ENCODE data around the gene TMA7B.
A peak's percentile ranks its signal among the peaks of the same experiment; 100 is the strongest.

Gene TMA7B

DNA sequence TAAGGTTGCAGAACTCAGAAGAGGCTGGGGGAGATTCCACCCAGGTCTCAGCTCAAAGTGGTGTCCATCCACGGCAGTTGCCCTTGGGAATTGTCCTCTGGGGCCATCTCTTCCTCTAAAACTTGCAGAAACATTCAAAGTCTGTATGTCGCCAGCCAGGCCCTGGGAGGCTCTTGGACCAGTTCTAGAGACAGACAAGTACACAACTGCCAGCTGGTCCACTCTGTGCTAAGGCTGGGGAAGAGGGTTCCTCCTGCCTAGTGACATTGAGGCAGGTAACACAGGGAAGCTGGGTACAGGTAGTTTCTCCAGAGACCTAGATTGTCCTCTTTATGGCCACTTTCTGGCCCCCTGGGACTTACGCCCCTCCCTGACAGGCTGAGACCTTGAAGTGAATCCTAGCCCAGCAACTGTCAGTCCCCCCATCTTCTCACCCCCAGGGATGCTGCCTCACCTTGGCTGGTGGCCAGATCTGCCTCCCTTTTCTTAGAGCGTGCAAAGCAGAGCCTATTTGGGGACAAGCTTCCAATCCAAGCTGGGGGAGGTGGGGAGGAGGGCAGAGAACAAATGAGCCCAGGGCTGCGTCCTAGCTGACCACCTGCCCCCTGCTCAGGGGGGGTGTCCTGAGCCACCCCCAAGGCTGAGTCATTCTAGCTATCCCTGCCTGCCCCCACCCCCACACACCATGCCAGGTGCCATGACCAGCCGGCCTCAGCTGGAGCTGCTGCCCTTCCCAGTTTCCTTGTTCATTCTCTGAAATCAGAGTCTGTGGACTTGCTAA is 42.9 kb downstream of the TMA7B start:
- no peak for ATAC-seq
- DNase-seq, result no peak

DNA sequence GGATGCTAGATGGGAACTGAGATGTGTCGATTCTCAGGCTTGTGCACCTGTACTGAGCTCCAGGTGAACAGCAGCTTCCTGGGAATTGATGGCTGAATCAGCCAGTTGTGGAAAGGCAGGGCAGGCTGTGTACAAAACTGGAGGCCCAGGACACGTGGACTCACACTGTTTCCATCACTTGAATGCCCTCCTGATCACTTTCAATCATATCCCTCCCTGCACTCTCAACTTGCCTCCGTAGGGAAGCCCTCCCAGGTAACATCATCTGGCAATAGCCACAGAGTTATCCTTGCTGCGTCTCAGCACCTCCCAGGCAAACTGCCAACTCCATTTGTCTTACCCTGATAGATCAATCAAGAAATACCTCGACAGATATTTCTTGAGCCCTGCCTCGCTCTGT is 44.6 kb downstream of the TMA7B start:
- DNase-seq (no peak), ATAC-seq (no peak)

DNA sequence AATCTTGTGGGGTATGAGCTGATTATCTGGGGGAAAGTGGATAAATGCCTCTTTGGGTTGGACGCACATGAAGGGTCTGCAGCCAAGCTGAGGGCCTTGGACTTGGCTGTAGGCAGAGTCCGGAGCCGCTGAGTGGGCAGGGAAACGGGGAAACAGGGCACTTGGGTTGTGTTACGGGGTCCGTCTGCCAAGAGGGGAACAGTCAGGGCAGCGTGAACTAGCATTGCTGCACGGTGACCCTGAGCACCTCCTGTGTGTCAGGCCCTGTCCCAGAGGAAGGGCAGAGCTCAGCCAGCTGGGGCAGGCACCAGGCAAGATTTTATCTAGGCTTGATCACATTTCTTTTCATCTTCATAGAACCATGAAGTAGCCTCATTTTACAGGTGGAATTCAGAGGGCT is 46.4 kb downstream of the TMA7B start:
- no peak for ATAC-seq
- DNase-seq, result no peak

- DNase-seq (no peak), ATAC-seq (peak; percentile 24)
These were observed 47.9 kb downstream of the TMA7B start for GRCh38 chr22:40007853-40008710.

DNA sequence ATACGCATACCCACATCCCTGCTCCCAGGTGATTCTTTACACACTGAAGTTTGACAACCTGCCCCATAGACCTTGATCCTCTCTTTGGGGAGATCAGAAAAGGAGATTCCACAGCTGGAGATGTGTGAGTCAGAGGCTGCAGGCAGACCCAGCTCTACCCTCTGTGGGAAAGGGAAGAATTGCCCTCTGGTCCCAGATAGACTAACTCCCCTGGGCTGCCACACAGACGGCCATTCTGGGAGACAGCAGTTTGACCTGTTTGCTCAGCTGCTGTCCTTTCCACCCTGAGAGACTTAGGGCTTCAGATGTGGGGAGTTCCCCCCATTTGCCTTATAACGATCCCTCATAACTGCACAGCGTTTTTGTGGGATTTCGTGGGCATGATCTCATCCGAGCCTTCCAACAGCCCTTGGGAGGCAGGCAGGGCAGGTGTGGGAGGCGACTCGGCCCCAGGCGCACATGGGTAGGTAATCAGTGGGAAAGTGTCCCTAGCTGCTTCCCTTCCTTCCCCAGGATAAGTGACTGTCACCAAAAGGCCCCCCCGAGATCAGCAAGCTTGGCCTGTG is 48.6 kb downstream of the TMA7B start:
- ATAC-seq (no peak), DNase-seq (no peak)

GRCh38 chr22:40009292-40009774 is 49.1 kb downstream of the TMA7B start:
- no peak for ATAC-seq
- no peak for DNase-seq

GRCh38 chr22:40009951-40010671 is 49.9 kb downstream of the TMA7B start:
- DNase-seq (peak; percentile 18), ATAC-seq (peak; percentile 47)

- ATAC-seq, result no peak
These were observed 50.5 kb downstream of the TMA7B start for GRCh38 chr22:40010746-40011145.

More at GRCh38 chr22:40010746-40011145, 50.5 kb downstream of the TMA7B start:
- DNase-seq, result no peak

All from stimulated activated naive CD8-positive, alpha-beta T cell treated with anti-CD3 and anti-CD28 coated beads, Interleukin-15, Interleukin-2, amounts not matched to agents 100 U/mL and 50 U/mL, for 24 hours (primary cell).